ENCODE data around the gene SPATS2.
"Not testable (repeated sequence)": the region's sequence is repeated elsewhere in the genome, so short reads cannot be mapped to it uniquely, and the experiment has no call there.

Gene SPATS2

GRCh38 chr12:49525942-49526341, 158.7 kb downstream of the SPATS2 start:
- no peak for DNase-seq

DNA sequence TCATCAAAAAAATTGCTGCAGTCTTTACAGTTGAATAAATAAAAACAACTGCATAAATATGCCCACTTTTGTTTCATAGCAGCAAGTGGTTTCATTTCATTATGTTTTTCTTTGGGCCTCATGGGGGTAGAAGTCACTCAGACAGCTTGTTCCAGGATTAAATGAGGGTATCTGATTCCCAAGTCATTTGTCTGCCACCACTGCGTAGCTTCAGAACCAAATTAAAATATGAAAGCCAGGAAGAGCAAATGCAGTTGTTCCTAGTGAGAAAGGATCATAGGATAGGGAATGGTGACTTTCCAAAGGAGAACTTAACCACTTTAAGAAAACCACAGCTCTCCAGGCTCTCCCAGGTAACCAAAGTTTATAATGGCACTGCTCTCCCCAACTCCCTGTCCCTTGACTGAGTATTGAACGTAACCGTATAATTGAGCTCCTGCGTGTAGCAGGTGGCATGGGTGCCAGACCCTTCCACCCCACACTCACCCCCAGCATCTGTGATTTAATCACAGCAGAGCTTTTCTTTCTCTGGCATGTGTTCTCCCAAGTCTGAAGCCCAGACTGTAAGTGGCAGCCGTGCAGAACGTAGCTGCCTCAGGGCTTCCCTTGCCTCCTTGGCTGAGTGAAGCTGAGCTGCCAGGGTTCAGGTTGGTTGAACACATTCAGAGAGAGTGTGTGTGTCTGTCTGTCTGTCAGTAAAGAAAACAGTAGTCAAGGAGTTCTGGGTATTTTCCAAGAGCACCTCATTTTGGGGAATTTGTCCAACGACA, 160.3 kb downstream of the SPATS2 start:
- DNase-seq = no peak

- DNase-seq = no peak
Measured at GRCh38 chr12:49529414-49529813, 162.2 kb downstream of the SPATS2 start.

DNA sequence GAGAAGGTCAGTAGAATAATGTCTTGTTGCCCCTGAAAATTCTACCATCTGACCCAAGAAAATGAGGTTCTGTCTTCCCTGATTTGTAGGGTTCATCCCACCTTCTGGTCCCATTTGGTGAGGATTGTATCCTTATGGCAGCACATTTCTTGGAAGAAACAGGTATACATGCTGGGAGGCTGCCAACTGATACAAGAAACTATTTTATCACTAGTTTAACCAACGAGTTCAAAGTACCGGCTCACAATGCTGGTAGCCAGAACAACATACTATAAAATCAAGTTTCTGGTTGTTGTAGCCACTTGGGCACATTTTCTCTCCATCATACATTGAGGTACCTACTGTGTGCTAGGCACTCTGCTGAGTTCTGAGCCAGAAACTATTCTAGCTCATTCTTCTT, 164.5 kb downstream of the SPATS2 start:
- DNase-seq = no peak

DNA sequence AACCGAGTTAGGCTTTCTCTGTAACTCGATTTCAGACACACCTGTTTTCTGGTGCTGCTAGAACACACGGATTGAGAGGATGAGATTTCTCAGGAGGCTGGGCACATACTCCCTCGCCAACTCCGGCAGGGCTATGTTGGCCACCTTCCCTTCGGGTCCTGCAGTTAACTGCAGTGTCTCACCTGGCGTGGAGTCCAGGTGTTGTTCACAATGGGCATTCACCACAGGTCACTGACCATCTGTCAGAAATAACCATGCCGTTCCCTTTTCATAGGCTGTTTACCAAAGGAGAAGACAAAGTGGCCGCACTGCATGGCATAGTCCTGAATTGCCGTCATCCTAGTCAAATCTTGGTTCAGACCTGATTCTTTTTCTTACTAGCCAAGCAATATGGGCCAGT, 166.1 kb downstream of the SPATS2 start:
- no peak for DNase-seq

DNA sequence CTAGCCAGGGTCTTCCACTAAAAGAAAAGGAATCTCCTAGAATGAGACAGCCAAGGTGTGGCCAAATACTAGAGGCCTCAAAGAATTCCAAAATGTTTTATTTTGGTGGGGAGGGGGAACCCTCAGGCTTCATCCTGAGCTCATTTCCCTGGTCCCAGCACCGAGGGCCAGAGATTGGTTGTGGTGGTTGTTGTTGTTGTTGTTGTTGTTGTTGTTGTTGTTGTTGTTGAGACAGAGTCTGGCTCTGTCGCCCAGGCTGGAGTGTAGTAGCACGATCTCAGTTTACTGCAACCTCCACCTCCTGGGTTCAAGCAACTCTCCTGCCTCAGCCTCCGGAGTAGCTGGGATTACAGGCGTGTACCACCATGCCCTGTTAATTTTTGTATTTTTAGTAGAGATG, 166.9 kb downstream of the SPATS2 start:
- not testable (repeated sequence) for DNase-seq

DNA sequence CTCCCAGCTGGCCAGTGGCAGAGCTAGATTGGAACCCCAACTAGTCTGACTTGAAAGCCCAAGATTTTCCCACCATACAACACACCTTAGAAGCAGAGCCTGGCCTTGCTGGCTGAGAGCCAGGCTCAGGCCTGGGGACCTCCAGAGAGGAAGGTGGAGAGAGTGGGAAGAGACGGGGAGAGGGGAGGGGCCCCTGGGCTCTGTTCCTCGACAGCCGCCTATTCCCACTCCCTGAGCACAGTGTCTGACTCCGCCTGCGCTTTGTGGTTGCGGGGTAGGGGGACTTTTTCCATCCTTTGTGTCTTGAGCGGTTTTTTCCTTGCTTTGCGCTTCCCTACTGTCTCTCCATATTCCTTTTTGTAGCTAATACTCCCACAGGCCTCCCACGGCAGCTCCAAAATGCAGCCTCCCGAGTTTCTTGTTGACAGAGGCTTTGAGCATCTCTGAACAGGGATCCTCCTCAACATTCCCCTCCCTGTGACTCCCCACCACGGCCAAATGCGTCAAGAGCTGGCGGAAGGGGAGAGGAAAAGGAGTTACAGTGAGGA, 167.5 kb downstream of the SPATS2 start:
- DNase-seq = no peak

DNA sequence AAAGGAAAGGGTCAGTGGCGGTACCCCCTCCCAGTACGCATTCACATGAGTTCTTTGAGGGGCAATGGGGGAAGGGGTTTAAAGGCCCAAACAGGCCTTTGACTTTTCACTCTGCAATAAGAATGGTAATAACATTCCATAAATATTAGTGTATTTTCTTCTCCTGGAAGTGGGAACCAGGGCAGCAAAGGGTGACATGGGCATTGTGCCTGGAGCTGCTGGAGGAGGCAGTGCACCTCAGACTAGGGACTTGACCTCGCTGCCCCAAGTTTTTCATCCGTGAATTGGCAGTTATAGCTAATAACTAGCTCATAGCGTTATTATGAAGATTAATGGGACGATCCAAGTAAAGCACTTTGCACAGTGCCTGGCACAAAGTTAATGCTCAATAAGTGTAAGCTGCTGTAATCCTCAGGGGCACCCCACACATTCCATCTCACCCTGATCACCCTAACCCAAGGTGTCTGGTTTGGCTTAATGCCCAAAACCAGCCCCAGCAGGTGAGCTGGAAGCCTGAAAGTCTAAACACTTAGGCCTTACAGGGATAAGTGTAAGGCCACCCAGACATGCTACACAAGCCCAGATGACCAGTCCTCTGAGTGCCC, 168.8 kb downstream of the SPATS2 start:
- DNase-seq = no peak

- no peak for DNase-seq
Measured at GRCh38 chr12:49536526-49537071, 169.3 kb downstream of the SPATS2 start.

DNA sequence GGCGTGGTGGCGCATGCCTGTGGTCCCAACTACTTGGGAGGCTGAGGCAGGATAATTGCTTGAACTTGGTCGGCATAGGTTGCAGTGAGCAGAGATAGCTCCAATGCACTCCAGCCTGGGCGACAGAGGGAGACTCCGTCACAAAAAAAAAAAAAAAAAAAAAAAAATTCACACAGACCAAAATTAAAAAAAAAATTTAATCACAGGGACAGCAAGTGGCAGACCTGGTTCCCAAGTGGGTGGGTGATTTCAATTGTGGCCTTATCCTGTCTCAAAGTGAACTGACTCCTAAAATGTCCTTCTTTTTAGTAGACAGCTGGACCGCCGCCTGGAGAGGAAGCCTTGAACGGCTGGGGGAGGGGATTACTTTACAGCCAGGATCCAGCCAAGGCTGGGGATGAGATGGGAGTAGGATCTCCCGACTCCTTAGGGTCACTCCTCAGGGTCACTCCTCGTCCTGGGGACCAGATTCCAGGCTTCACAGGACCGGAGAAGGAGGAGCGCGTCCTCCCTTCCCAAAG, 170.0 kb downstream of the SPATS2 start:
- DNase-seq = no peak

DNA sequence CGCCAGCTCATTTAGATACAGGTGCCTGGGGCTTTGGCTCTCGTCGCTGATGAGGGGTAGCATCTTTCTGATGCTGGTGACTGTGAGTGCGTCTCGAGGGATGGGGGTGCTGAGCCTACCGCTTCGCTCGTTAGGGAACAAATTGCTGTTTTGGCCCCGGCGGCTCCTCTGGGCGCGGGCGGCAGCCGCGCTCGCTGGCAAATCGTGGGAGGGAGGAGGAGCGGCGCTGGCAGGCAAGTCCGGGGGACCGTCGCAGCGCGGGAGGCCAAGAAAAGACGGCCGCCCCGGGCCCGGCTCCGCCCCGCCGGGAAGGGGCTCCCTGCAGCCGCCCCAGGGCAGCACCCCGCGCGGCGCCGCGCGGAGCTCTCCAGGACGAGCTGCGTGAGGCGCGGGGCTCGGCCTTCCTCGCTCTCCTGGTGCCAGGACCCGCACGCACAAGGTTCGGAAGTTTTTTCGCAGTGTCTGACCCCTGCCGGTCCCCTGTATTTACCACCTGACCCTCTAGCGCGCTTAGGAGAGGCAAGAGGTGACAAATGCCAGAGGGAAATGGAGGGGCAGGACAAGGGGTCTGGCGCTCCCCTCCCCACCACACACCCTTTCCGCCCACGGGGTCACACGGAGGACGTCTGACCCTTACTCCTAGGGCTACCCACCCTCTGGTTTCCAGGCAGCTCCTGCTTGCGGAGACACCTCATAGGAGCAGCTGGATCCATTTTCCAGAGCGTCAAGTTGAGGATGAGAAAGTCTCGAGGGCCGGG, 170.7 kb downstream of the SPATS2 start:
- DNase-seq = no peak

- no peak for DNase-seq
Measured at GRCh38 chr12:49538510-49539403, 171.5 kb downstream of the SPATS2 start, which contains the start of gene KCNH3. KCNH3 (plus strand) TSS chr12:49539030; CDS start chr12:49539417, 387 bp downstream.

GRCh38 chr12:49539406-49540228, 172.4 kb downstream of the SPATS2 start:
- DNase-seq = no peak

- no peak for DNase-seq
Measured at GRCh38 chr12:49540229-49541139, 173.2 kb downstream of the SPATS2 start.

DNA sequence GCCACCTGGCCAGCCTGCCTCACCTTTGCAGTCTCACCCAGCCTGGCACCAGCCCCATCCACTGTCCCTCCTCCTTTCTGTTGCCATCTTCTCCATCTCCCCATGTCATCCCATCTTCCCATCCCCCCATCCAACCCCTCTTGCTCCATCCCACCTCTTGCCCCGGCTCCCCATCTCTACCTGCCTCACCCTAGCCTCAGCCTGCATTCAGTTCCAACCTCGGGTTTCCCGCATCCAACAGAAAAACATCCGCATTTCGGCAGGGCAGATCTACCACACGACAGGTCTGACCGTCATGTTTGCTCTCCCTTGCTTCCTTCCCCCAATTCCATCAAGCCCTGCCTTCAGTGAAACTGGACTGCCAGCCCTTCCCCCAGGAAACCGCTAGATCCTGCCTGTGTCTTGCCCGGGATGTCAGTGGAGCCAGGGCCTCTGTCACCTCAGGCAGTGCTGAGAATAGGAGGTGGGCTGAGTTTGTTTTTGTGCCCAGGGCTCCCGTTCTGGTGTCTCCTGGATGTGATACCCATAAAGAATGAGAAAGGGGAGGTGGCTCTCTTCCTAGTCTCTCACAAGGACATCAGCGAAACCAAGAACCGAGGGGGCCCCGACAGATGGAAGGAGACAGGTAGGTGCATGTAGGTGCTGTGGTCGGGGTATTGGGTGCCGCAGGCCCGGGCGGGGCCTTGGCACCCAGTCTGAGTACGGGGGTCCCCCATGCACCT, 174.0 kb downstream of the SPATS2 start:
- no peak for DNase-seq

DNA sequence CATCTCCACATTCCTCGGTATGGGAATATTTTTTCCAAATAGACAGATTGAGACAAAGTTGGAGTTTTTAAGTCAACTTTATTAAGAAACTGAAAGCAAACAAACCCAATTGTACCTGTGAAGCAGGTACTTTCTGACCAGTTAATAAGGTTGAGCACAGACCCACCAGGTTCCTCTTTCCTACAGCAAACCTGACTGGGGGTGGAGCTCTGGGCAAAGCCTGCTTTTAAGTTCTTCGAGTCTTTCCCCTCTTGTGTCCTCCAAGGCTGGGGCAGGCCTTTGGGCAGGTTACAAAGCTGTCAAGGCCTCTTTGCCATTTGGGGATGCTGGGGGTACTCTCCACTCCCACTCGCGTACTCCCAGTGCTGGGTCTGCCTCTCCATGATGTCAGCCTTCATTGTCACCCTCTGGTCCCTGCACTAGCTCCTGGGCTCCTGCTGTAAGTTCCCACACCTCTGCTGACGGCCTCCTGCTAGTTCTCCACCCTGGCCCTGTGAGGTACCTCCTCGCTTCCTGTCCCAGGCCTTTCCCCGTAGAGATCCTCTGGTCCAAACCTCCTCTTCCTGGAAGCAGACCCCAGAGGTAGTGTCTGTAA, 174.7 kb downstream of the SPATS2 start:
- no peak for DNase-seq

DNA sequence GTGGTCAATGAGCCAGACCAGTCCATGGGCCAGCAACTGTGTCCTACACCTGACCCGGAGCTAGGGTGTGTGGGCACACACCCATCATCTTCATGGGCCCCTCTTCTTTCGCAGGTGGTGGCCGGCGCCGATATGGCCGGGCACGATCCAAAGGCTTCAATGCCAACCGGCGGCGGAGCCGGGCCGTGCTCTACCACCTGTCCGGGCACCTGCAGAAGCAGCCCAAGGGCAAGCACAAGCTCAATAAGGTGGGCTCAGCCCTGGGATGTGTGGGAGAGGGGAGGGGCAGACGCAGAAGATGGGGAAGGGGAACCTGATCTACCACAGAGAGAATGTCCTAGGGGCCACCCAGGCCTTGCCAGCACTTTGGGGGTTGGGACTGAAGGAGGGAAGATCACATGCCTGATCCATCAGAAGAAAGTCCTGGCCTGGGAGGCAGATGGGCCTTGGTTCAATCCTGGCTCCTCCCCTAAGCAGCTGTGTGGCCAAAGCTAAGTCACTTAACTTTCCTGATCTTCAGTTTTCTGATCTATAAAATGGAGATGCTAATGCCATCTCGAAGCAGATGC, 175.4 kb downstream of the SPATS2 start:
- DNase-seq = no peak

GRCh38 chr12:49543221-49543913, 176.1 kb downstream of the SPATS2 start:
- DNase-seq = no peak
